GM19328 (cell line): ENCODE measurements around the gene PIP5K1C.
"Not testable (repeated sequence)": the region's sequence is repeated elsewhere in the genome, so short reads cannot be mapped to it uniquely, and the experiment has no call there.

Source experiments
- ATAC-seq: cut with Tn5 transposase; IDR thresholded peaks from one replicate; pipeline ENCODE4 v1.9.1; 2021; ENCODE audit warnings: mild to moderate bottlenecking, moderate library complexity; ENCODE audit not compliant: unreplicated experiment

Gene PIP5K1C

GRCh38 chr19:3601021-3601420, 99.2 kb downstream of the PIP5K1C start:
- no peak for ATAC-seq

GRCh38 chr19:3599776-3600187, 100.5 kb downstream of the PIP5K1C start:
- no peak for ATAC-seq

GRCh38 chr19:3595521-3596061, 104.7 kb downstream of the PIP5K1C start:
- ATAC-seq, result no peak

GRCh38 chr19:3593156-3593555, 107.1 kb downstream of the PIP5K1C start:
- ATAC-seq, result no peak

- no peak for ATAC-seq
Measured at GRCh38 chr19:3591876-3592613, 108.2 kb downstream of the PIP5K1C start.

- no peak for ATAC-seq
Measured at GRCh38 chr19:3590991-3591659, 109.1 kb downstream of the PIP5K1C start.

- no peak for ATAC-seq
Measured at GRCh38 chr19:3589949-3590348, 110.3 kb downstream of the PIP5K1C start.

GRCh38 chr19:3589439-3589838, 110.8 kb downstream of the PIP5K1C start:
- no peak for ATAC-seq

GRCh38 chr19:3586707-3587346, 113.4 kb downstream of the PIP5K1C start:
- ATAC-seq, result no peak

- no peak for ATAC-seq
Measured at GRCh38 chr19:3586127-3586626, 114.1 kb downstream of the PIP5K1C start.

- ATAC-seq, result no peak
Measured at GRCh38 chr19:3585301-3586126, 114.8 kb downstream of the PIP5K1C start, which contains the start of gene GIPC3. GIPC3 (plus strand) TSS chr19:3585478; CDS start chr19:3585598, 120 bp downstream.

GRCh38 chr19:3584036-3584802, 116.0 kb downstream of the PIP5K1C start:
- not testable (repeated sequence) for ATAC-seq

GRCh38 chr19:3581792-3582191, 118.5 kb downstream of the PIP5K1C start:
- not testable (repeated sequence) for ATAC-seq
